PC-3 (cell line): ENCODE data around the gene MAP3K3. TPM values are rescaled to one million over a fixed set of nuclear protein-coding genes. Genes with fewer than 3 reads are reported as not detected.

ENCODE experiments used
- ATAC-seq: fragments of 200-7000 bp; cut with Tn5 transposase; 2 replicates; pipeline ENCODE4 v1.9.1; 2020; ENCODE audit warnings: mild to moderate bottlenecking, moderate library complexity
- BruUV-seq: library from RNA; stranded (reverse); fragments of 400-500 nt; replicated peaks from 2 replicates; lab custom pipeline; 2021; lab: Mats Ljungman, UMichigan
- CTCF ChIA-PET: fragments of 300-600 bp; sonication (Branson Sonifier 250); formaldehyde crosslinking; loops from one replicate; lab custom pipeline; 2022; ENCODE audit warnings: antibody characterized with exemption; lab: Charles Lee
- POLR2A ChIA-PET: fragments of 300-600 bp; sonication (Branson Sonifier 250); formaldehyde crosslinking; loops from one replicate; lab custom pipeline; 2022; ENCODE audit warnings: antibody characterized with exemption; ENCODE audit not compliant: unreplicated experiment; lab: Charles Lee
- DNase-seq: peaks from one replicate; pipeline ENCODE4 v3.0.0-alpha.2; 2015
- H2AFZ ChIP-seq: fragments of 300-600 bp; sonication (generic); 2 replicates; pipeline ENCODE4 v1.6.0; 2016; ENCODE audit warnings: antibody characterized with exemption, low read length
- H3F3A ChIP-seq: fragments of 300-600 bp; sonication (generic); one replicate; pipeline ENCODE4 v1.6.0; 2017; ENCODE audit warnings: antibody characterized with exemption, low read length, control low read depth, mild to moderate bottlenecking; ENCODE audit not compliant: unreplicated experiment
- H3K27ac ChIP-seq: fragments of 300-600 bp; sonication (generic); 2 replicates; pipeline ENCODE4 v1.5.1; 2016; ENCODE audit warnings: mild to moderate bottlenecking, low read length
- H3K27me3 ChIP-seq: fragments of 300-600 bp; sonication (generic); 2 replicates; pipeline ENCODE4 v1.6.1; 2016; ENCODE audit warnings: low read length, mixed read lengths
- H3K36me3 ChIP-seq: fragments of 300-600 bp; sonication (generic); 2 replicates; pipeline ENCODE4 v1.6.1; 2016; ENCODE audit warnings: low read depth, mixed run types, low read length, mixed read lengths
- H3K4me1 ChIP-seq: fragments of 300-600 bp; sonication (generic); 2 replicates; pipeline ENCODE4 v1.5.1; 2016; ENCODE audit warnings: low read length; ENCODE audit not compliant: insufficient read depth
- H3K4me2 ChIP-seq: fragments of 300-600 bp; sonication (generic); 2 replicates; pipeline ENCODE4 v1.6.0; 2016; ENCODE audit warnings: low read length
- H3K4me3 ChIP-seq: fragments of 300-600 bp; sonication (generic); 2 replicates; pipeline ENCODE4 v1.5.1; 2016; ENCODE audit warnings: mild to moderate bottlenecking, low read length, mixed read lengths
- H3K79me2 ChIP-seq: fragments of 300-600 bp; sonication (generic); 2 replicates; pipeline ENCODE4 v1.6.1; 2017; ENCODE audit warnings: low read length, mixed read lengths
- H3K9ac ChIP-seq: fragments of 300-600 bp; sonication (generic); 2 replicates; pipeline ENCODE4 v1.6.0; 2016; ENCODE audit warnings: mild to moderate bottlenecking, low read length
- H3K9me2 ChIP-seq: fragments of 300-600 bp; sonication (generic); replicated peaks from 2 replicates; pipeline ENCODE4 v1.6.1; 2016; ENCODE audit warnings: mixed run types, low read length, mixed read lengths
- H3K9me3 ChIP-seq: fragments of 300-600 bp; sonication (generic); 2 replicates; pipeline ENCODE4 v1.6.1; 2016; ENCODE audit warnings: low read length, mixed read lengths
- H4K20me1 ChIP-seq: fragments of 300-600 bp; sonication (generic); 2 replicates; pipeline ENCODE4 v1.6.1; 2016; ENCODE audit warnings: low read length, mixed read lengths
- EZH2 ChIP-seq: fragments of 300-600 bp; sonication (generic); IDR thresholded peaks from one replicate; pipeline ENCODE4 v1.6.1; 2017; ENCODE audit warnings: antibody characterized with exemption, mild to moderate bottlenecking, low read length; ENCODE audit not compliant: unreplicated experiment
- EZH2phosphoT487 ChIP-seq: fragments of 300-600 bp; sonication (generic); IDR thresholded peaks from 2 replicates; pipeline ENCODE4 v1.6.1; 2018; ENCODE audit warnings: mild to moderate bottlenecking, antibody characterized with exemption, low read length, borderline replicate concordance
- intact Hi-C: fragments of 100-400 bp; cut with micrococcal nuclease; formaldehyde crosslinking; loops from 2 replicates; pipeline ENCODE4 v1.9.0; 2023
- total RNA-seq: library from RNA; depleted of rRNA; stranded (reverse); fragments of >200 nt; gene quantifications from 2 replicates; pipeline ENCODE4 v1.2.3, GENCODE V29; 2014
- TF ChIP-seq, protein P1 (sequence below): fragments of 300-600 bp; sonication (generic); conservative IDR thresholded peaks from 2 replicates; pipeline ENCODE4 v1.5.1; 2017; ENCODE audit warnings: antibody characterized with exemption, low read depth, mild to moderate bottlenecking, low read length

MAP3K3 gene
- total RNA-seq, 1 experiment from 2014 or later: 27.1 TPM

DNA sequence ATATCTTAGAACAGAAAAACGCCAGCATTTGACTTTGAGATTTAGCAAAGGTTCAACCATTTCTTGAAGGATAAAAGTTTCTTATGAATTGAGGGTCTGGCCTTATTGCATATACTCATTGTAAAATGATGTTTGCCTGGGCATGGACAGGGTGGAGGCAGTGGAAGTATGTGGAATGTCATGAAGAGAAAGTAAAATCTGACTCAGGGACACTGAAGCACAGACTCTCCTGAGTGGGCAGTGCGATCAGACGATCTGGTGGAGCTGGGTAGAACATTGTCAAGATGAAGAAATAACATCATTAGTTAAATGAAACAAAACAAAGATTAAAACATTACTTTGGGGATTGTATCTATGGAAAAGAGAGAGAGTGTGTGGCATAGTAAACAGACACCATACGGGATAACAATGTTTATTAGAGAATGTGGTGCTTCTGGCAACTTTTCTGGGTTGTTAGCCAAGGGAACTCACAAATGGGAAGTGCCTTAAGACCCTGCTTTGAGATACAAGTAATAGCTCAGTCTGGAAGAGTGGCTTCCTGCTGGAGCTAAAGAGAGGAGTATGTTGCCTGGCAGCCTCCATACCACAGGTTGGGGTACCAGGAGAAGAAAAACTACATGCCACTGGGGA is 4.4 kb downstream of the MAP3K3 start:
- Histone ChIP-seq H3K27ac (no peak overlapping the region), H3K4me2 (peak overlapping the region; percentile 25), H2AFZ (no peak overlapping the region), H3K27me3 (no peaks in the 10 kb centered on the region), H3K4me1 (peaks cover 21% of the 10 kb centered on the region), H3K9me3 (no peaks in the 10 kb centered on the region), H3K79me2 (peaks cover 44% of the 10 kb centered on the region), H3K4me3 (peak overlapping the region; percentile 6; the same call in 1 of the 2 replicates), H3K9ac (no peak overlapping the region), H3K9me2 (no peaks in the 10 kb centered on the region), H3K36me3 (no peaks in the 10 kb centered on the region), H3F3A (no peaks in the 10 kb centered on the region), H4K20me1 (0 out of 2 replicates have a peak, but pooled peaks cover 4% of the 10 kb centered on the region)
- DNase-seq (peak; percentile 22), ATAC-seq (no peak)
- no TSS peak for BruUV-seq
- POLR2A ChIA-PET: interaction anchor here (0.6 to 0.7 kb wide), 2 partner anchors 49 to 502 kb away, joined by 3 to 4 read pairs; no protein-coding TSS in a partner anchor
- CTCF ChIA-PET: interaction anchor here (0.6 kb wide), 1 partner anchor 200 kb away, joined by 3 read pairs; the partner anchor contains the start of gene PSMC5
- no peak for TF ChIP-seq EZH2
- no peak for TF ChIP-seq EZH2phosphoT487
- intact Hi-C loops: no loop called here

DNA sequence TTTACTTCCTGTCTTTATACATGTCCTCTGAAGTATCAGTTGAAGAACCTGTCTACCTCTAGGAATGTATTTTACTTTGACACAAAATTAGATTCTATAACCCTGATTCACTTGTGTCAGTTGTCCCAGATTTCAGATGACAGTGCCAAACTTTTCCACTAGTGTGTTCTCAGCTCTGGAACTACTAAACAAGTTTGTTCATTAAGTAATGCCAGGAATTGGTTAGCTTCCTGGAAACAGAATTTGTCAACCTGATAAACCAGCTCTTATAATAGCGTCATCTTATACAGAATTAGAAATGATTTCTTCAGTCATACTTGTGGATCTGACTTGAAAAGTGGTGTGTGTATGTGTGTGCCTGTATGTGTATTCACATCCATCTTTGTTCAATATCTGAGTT is 7.4 kb downstream of the MAP3K3 start:
- TF ChIP-seq EZH2 (no peak), EZH2phosphoT487 (no peak)
- TF ChIP-seq, protein P1, sequence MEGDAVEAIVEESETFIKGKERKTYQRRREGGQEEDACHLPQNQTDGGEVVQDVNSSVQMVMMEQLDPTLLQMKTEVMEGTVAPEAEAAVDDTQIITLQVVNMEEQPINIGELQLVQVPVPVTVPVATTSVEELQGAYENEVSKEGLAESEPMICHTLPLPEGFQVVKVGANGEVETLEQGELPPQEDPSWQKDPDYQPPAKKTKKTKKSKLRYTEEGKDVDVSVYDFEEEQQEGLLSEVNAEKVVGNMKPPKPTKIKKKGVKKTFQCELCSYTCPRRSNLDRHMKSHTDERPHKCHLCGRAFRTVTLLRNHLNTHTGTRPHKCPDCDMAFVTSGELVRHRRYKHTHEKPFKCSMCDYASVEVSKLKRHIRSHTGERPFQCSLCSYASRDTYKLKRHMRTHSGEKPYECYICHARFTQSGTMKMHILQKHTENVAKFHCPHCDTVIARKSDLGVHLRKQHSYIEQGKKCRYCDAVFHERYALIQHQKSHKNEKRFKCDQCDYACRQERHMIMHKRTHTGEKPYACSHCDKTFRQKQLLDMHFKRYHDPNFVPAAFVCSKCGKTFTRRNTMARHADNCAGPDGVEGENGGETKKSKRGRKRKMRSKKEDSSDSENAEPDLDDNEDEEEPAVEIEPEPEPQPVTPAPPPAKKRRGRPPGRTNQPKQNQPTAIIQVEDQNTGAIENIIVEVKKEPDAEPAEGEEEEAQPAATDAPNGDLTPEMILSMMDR: no peak
- Histone ChIP-seq H3K27me3 (no peaks in the 10 kb centered on the region), H2AFZ (no peak overlapping the region), H3K9ac (no peak overlapping the region), H3K4me1 (peaks cover 10% of the 10 kb centered on the region; the same call in 1 of the 2 replicates), H3K27ac (no peak overlapping the region), H3K4me3 (no peak overlapping the region), H3K9me2 (no peaks in the 10 kb centered on the region), H3F3A (no peaks in the 10 kb centered on the region), H3K4me2 (no peak overlapping the region), H3K9me3 (no peaks in the 10 kb centered on the region), H4K20me1 (no peaks in the 10 kb centered on the region), H3K36me3 (no peaks in the 10 kb centered on the region), H3K79me2 (peaks cover 27% of the 10 kb centered on the region)
- DNase-seq (no peak), ATAC-seq (no peak)
- no TSS peak for BruUV-seq
- ChIA-PET CTCF (no interaction called here), POLR2A (no interaction called here)
- intact Hi-C loops: no loop called here

DNA sequence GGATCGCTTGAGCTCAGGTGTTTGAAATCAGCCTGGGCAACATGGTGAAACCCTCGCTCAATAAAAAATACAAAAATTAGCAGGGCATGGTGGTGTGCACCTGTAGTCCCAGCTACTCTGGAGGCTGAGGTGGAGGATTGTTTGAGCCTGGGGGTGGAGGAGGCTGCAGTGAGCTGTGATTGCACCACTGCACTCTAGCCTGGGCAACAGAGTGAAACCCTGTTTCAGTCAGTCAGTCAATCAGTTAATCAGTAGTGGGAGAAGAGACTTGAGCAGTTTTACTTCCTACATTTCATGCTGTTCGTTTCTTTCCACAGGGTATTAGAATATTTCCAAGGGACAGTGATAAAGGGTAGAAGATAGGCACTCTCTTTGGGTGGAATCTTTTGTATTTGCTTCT is 8.8 kb downstream of the MAP3K3 start:
- ChIA-PET POLR2A (interaction anchor here (0.6 kb wide), 1 partner anchor 109 kb away, joined by 3 read pairs; no protein-coding TSS in a partner anchor), CTCF (no interaction called here)

More for the DNA sequence above, 8.8 kb downstream of the MAP3K3 start:
- no peaks in the 10 kb centered on the region for H3K9me2 ChIP-seq
- no peak overlapping the region for H3K4me3 ChIP-seq
- no peak overlapping the region for H3K4me2 ChIP-seq
- H3F3A ChIP-seq: no peaks in the 10 kb centered on the region
- peaks cover 5% of the 10 kb centered on the region; the same call in 1 of the 2 replicates for H3K4me1 ChIP-seq
- no peak overlapping the region for H3K9ac ChIP-seq
- BruUV-seq: no TSS peak
- H3K9me3 ChIP-seq: no peaks in the 10 kb centered on the region
- peaks cover 13% of the 10 kb centered on the region for H3K79me2 ChIP-seq
- TF ChIP-seq, protein P1: no peak
- TF ChIP-seq EZH2 (no peak), EZH2phosphoT487 (no peak)
- intact Hi-C loops: no loop called here
- H3K27ac ChIP-seq: no peak overlapping the region
- H3K27me3 ChIP-seq: no peaks in the 10 kb centered on the region
- no peak overlapping the region for H2AFZ ChIP-seq
- no peaks in the 10 kb centered on the region for H3K36me3 ChIP-seq
- ATAC-seq: no peak
- H4K20me1 ChIP-seq: no peaks in the 10 kb centered on the region
- no peak for DNase-seq
